Amygdala (tissue), 56 donors: ENCODE measurements around the gene NLRP1.
"Not testable (repeated sequence)": the region's sequence is repeated elsewhere in the genome, so short reads cannot be mapped to it uniquely, and the experiment has no call there.

ENCODE experiments used
- DNase-seq, 56 donors: peaks; one replicate each; lab custom pipeline; 2025; lab: John Stamatoyannopoulos, UW

NLRP1 gene

GRCh38 chr17:5588584-5588983 lies 4.3 kb upstream of the NLRP1 start:
- no peak for DNase-seq

- peak in 25 of 56 donors; percentile 10 to 72 (median 26) for DNase-seq
Observed at GRCh38 chr17:5587438-5588032, 3.2 kb upstream of the NLRP1 start.

- DNase-seq: no peak
Observed at GRCh38 chr17:5585836-5586521, 1.7 kb upstream of the NLRP1 start.

DNA sequence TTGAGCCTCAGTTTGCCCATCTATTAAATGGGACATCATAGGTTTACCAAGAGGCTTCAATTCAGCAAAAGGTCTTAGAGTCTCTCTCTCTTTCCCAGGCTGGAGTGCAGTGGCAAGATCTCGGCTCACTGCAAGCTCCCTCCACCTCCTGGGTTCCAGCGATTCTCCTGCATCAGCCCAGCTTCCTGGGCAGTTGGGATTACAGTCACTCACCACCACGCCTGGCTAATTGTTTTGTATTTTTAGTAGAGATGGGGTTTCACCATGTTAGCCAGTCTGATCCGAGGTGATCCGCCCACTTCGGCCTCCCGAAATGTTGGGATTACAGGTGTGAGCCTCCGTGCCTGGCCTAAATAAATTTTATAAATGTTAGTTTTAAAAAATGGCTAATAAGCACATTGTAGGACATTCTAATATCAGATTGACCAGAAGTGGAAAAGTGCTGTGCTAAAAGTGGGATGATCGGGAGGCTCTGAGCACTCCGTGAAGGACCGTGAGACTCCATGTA lies 1.0 kb upstream of the NLRP1 start:
- no peak for DNase-seq

DNA sequence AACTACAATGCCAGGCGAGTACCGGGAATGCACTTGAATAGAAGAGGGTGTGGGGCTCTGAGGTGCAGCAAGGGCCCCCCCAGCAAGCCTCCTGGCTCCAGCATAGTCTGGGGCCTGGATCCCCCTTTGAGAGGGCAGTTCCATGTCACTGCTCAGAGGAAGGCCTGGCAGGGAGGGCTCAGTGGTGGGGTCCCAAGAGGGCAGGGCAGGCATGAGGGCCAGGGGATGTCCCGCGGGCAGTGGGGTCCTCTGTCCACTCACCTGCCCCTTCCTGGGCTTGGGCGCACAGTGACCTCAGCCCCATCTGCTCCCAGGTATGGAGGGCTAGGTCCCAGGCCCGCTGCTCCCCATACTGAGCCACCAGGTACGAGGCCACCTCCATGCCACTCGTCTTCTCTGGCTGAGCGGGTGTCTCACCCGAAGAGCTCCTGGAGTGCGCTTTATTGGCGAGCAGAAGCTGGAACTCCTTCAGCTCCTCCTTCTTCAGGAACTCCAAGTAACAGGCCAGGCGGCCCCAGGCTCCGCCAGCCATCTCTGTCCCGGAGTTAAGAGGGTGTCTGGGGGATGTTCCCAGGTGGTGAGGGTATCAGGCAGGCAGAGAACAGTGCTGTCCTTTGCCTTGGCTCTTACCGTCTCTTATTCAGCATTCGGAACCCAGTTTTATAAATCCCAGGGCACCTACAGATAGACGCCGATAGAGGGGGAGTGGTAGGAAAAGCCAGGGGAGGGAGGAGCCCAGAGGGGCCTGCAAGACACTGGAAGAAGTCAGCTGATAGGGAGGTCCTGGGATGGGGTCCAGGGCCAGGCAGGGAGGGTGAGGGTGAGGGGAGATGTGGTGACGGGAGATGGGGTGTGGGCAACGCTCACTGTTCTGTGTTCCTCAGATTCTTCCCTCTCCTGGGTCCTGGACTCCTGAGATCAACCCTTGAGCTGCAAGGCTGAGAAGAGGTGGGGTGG lies 605 bp downstream of the NLRP1 start:
- no peak for DNase-seq

DNA sequence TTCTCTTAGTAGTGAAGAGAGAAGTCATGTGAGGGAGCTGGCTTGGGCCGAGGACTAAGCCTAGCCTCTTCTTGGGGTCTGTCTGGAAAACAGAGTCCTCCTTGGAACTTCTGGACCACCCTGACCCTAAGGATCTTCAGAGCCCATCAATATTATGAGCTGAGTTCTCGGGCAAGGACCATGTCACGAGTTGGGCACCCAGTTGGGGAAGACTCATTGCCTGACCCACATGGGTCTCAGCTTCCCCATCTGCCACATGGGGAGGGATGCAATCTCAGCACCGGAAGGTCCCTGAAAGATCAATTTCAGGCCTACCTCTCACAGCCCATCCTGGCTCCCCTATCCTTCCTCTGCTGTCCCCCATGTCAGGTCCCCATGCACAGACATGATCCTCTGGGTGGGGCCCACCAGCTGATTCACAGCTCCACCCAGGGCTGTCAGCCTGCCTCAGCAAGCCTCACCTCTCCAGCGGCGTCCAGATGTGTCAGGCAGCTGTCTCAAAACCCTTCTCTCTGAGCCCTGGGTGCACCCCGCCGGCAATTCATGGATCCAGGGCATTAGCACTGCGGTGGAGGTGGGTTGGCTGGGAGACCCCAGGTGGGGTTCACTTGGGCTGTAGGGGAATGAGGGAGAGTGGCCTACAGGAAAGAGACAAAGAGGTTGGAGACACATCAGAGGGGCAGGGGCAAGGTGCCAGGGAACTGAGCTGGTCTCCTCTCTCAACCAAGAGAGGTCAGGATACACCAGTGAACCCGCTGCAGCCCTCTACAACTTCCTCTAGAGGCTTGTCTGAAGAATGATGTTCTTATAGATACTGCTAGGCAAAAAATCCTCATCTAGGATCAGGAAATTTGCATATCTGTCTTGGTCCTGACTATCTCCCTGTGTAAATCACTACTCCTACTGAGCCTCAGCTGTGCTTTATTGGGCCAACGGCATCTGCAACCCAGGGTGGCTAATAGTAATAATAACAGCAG lies 1.8 kb downstream of the NLRP1 start:
- no peak for DNase-seq

- no peak for DNase-seq
Observed at GRCh38 chr17:5581655-5582054, 2.7 kb downstream of the NLRP1 start.

GRCh38 chr17:5580969-5581368 lies 3.3 kb downstream of the NLRP1 start:
- DNase-seq: no peak

GRCh38 chr17:5580367-5580766 lies 3.9 kb downstream of the NLRP1 start:
- no peak for DNase-seq

- not testable (repeated sequence) for DNase-seq
Observed at GRCh38 chr17:5578768-5579167, 5.5 kb downstream of the NLRP1 start.

GRCh38 chr17:5573017-5573416 lies 11.3 kb downstream of the NLRP1 start:
- not testable (repeated sequence) for DNase-seq

- no peak for DNase-seq
Observed at GRCh38 chr17:5571281-5571680, 13.0 kb downstream of the NLRP1 start.

DNA sequence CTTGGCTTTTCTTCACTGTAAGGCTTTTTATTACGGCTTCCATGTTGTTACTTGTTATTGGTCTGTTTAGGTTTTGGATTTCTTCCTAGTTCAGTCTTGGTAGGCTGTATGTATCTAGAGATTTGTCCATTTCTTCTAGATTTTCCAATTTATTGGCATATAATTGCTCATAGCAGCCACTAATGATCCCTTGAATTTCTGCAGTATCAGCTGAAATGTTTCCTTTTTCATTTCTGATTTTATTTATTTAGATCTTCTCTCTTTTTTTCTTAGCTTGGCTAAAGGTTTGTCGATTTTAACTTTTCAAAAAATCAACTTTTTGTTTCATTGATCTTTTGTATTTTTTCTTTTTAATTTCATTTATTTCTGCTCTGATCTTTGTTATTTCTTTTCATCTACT lies 18.5 kb downstream of the NLRP1 start:
- no peak for DNase-seq

DNA sequence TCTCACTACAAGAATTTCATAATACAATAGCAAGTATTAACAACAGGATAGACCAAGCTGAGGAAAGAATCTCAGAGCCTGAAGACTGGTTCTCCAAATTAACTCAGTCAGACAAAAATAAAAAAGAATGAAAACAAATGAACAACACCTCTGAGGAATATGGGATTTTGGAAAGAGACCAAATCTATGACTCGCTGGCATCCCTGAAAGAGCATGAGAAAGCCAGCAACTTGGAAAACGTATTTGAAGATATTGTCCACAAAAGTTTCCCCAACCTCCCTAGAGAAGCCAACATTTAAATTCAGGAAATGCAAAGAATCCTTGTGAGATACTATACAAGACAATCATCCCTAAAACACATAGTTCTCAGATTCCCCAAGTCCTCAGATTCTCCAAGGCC lies 20.9 kb downstream of the NLRP1 start:
- no peak for DNase-seq

DNA sequence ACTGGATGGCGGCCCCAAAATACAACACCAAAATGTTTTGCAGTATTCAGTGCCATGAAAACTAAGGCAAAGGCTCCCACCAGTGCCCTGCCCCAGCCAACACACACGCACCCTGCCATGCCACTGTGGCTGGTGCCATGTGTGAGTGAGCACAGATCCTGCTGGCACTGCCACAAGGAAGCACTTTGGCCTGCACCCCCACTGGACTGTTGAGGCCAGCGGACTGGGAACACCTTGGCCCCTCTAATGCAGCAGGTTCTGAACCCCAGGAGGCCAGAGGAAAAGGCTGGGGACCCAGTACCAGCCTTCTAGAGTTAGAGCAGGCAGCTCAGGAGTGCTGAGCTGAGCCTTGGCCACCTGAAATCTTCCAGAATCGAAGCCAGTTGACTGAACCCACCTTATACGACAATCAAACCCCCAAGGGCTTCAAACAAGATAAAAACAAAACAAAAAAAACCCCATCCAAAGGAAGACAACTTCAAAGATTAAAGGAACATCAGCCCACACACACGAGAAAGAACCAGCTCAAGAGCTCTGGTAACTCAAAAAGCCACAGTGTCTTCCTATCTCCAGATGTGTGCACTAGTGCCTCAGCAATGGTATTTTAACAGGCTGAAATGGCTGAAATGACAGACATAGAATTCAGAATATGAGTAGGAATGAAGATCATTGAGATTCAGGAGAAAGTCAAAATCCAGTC lies 21.5 kb downstream of the NLRP1 start:
- no peak for DNase-seq

DNA sequence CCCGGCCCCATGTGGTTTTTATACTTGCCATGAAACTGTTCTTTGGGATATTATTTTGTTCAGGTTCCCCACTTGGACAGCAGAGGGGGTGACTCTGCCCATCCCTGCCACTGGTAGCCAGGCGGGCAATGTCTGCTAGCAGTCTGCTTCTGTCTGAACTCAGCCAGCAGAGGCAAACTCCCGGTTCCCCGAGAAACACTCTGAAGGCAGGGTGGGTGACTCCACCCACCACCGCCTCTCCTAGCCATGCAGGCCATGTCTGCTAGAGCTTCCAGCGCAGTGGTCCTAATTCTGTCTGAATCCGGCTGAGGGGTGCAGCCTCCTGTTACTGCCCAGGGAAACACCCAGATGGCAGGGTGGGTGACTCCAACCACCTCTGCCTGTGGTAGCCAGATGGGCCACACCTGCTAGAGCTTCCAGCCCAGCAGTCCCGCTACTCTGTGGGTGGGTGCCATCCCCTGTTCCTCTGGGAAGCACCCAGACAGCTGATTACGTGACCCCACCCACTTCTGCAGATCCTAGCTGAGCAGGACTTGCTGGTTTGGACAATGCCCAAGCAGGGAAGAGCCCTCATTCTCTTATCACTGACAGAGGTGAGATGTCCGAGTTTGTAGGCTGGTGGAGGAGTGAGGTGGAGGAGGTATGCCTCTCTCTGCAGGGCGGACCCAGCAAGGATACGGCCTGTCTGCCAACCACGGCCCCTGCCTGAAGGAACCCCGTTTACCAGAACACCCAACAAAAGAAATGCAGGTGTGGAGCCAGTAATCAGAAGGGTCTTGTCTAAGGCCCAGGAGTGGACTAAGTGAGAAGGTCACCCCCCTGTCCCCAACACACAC lies 22.4 kb downstream of the NLRP1 start:
- no peak for DNase-seq

DNA sequence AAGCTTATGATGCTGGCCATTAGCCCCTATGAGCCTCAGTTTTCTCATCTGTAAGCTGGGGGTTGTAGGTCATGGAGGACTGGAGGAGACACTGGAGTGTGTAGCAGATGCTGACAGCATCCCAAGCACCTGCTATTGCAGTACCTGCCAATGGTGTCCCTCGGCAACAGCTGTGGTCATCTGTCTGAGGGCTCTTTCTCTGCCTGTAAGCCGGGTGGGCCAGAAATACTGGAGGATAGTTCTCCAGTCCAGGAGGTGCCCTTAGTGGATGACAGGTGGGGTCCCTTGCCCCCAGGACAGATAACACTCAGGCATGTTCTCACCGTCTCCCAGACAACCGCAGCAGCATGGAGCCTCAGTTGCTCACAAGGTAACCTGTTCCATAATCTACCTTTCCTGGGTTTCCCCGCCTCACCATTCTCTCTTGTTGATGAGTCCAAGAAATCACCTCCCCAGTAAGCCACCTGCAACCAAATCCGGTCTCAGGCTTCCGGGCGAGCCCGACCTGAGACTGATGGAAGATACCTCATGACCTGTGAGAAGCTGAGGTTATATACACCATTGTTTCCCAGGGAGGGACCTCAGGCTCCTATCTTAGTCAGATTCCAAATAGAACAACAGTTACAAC lies 23.8 kb downstream of the NLRP1 start:
- no peak for DNase-seq
